Endothelial cell of umbilical vein (primary cell): ENCODE results near the gene NAPA. TPM values are rescaled to one million over a fixed set of nuclear protein-coding genes. Genes with fewer than 3 reads are reported as not detected.

Experiments
- BruUV-seq: library from RNA; stranded (reverse); fragments of 400-500 nt; replicated peaks from 2 replicates; lab custom pipeline; 2021; lab: Mats Ljungman, UMichigan
- CTCF ChIA-PET: fragments of 300-600, 350-600 bp; sonication (Branson Sonifier 250); formaldehyde crosslinking; loops from one replicate; lab custom pipeline; 2021; ENCODE audit warnings: antibody characterized with exemption, inconsistent platforms; lab: Charles Lee
- POLR2A ChIA-PET: fragments of 300-600, 350-600 bp; sonication (Branson Sonifier 250); formaldehyde crosslinking; loops from one replicate; lab custom pipeline; 2021; ENCODE audit warnings: antibody characterized with exemption, inconsistent platforms; lab: Charles Lee
- DNase-seq: peaks from one replicate; pipeline ENCODE4 v3.0.0-alpha.2; 2011; ENCODE audit warnings: low read depth, low spot score
- FAIRE-seq: peaks from 2 replicates; lab custom pipeline; 2011; peaks lifted over from hg19 to GRCh38; lab: Jason Lieb, UNC
- H2AFZ ChIP-seq: 2 replicates; pipeline ENCODE4 v1.6.0; 2012; ENCODE audit warnings: low read depth, low read length, control low read depth, inconsistent platforms
- H3K27ac ChIP-seq: 2 replicates; pipeline ENCODE4 v1.5.1; 2011; ENCODE audit warnings: low read depth, mild to moderate bottlenecking, control low read depth, low read length, moderate library complexity; ENCODE audit not compliant: insufficient read depth
- H3K27me3 ChIP-seq, 2 experiments: 2 replicates each; pipeline versions ENCODE4 v1.6.0 to v1.6.1; 2011; ENCODE audit warnings: low read length in 2 of 2, mixed read lengths in 1 of 2; ENCODE audit not compliant: control insufficient read depth in 2 of 2, insufficient read depth in 2 of 2
- H3K36me3 ChIP-seq, 2 experiments: 2 replicates in 1 of 2; 3 replicates in 1 of 2; pipeline ENCODE4 v1.5.1; 2011; ENCODE audit warnings: low read length in 2 of 2, mild to moderate bottlenecking in 1 of 2, moderate library complexity in 1 of 2; ENCODE audit not compliant: control insufficient read depth in 2 of 2, insufficient read depth in 2 of 2; ENCODE audit errors: extremely low read depth in 1 of 2
- H3K4me1 ChIP-seq: 3 replicates; pipeline ENCODE4 v1.5.1; 2011; ENCODE audit warnings: mild to moderate bottlenecking, low read length; ENCODE audit not compliant: control insufficient read depth, insufficient read depth; ENCODE audit errors: extremely low read depth
- H3K4me2 ChIP-seq: 2 replicates; pipeline ENCODE4 v1.6.1; 2011; ENCODE audit warnings: low read length, control low read depth, mixed read lengths; ENCODE audit not compliant: insufficient read depth
- H3K4me3 ChIP-seq, 3 experiments: fragments of 200-600 bp in 1 of 3; sonication (generic), shearing (Covaris generic) in 1 of 3; replicated peaks in 1 of 3; 2 replicates each; pipeline ENCODE4 v1.5.1; 2011 to 2016; ENCODE audit warnings: control low read depth in 3 of 3, low read length in 3 of 3, mild to moderate bottlenecking in 2 of 3, inconsistent platforms in 1 of 3, low read depth in 1 of 3, moderate library complexity in 1 of 3; ENCODE audit not compliant: insufficient read depth in 1 of 3
- H3K79me2 ChIP-seq: 2 replicates; pipeline ENCODE4 v1.6.0; 2012; ENCODE audit warnings: low read length, inconsistent platforms; ENCODE audit not compliant: control insufficient read depth, insufficient read depth
- H3K9ac ChIP-seq: replicated peaks from 2 replicates; pipeline ENCODE3; 2011; ENCODE audit warnings: low read length, control low read depth; ENCODE audit not compliant: insufficient read depth; ENCODE audit errors: extremely low read depth
- H3K9me1 ChIP-seq: replicated peaks from 3 replicates; pipeline ENCODE4 v1.6.0; 2011; ENCODE audit warnings: mild to moderate bottlenecking, low read length; ENCODE audit not compliant: control insufficient read depth, insufficient read depth; ENCODE audit errors: extremely low read depth
- H3K9me3 ChIP-seq: replicated peaks from 2 replicates; pipeline ENCODE4 v1.5.1; 2012; ENCODE audit warnings: low read length, inconsistent platforms; ENCODE audit not compliant: control insufficient read depth, insufficient read depth
- H4K20me1 ChIP-seq: replicated peaks from 2 replicates; pipeline ENCODE3; 2011; ENCODE audit warnings: mild to moderate bottlenecking, low read length; ENCODE audit not compliant: control insufficient read depth, insufficient read depth; ENCODE audit errors: extremely low read depth
- EZH2 ChIP-seq: IDR thresholded peaks from 2 replicates; pipeline ENCODE4 v1.6.1; 2012; ENCODE audit warnings: borderline replicate concordance, low read depth, mild to moderate bottlenecking, moderate library complexity, low read length, inconsistent platforms; ENCODE audit not compliant: severe bottlenecking
- FOS ChIP-seq: IDR thresholded peaks from 2 replicates; pipeline ENCODE4 v1.6.1; 2011; ENCODE audit warnings: mild to moderate bottlenecking, low read length, moderate library complexity, borderline replicate concordance; ENCODE audit not compliant: insufficient read depth
- GATA2 ChIP-seq: IDR thresholded peaks from 2 replicates; pipeline ENCODE4 v1.7.0; 2011; ENCODE audit warnings: low read depth, mild to moderate bottlenecking, moderate library complexity, mixed read lengths, low read length; ENCODE audit not compliant: insufficient read length, insufficient read depth
- POLR2A ChIP-seq: IDR thresholded peaks from 2 replicates; pipeline ENCODE4 v1.6.1; 2012; ENCODE audit warnings: low read depth, mild to moderate bottlenecking, control low read depth, low read length
- POLR2AphosphoS5 ChIP-seq: IDR thresholded peaks from 2 replicates; pipeline ENCODE4 v1.6.1; 2012; ENCODE audit warnings: low read depth, mild to moderate bottlenecking, control low read depth, low read length, moderate library complexity; ENCODE audit not compliant: insufficient read depth
- dilution Hi-C: fragments of 300-500 bp; cut with MboI; formaldehyde crosslinking; loops from one replicate; pipeline ENCODE4 v1.15.0; 2019; ENCODE audit warnings: low sequenced_read_pairs; ENCODE audit not compliant: extremely low pct_ligation_motif_present
- intact Hi-C: fragments of 100-400 bp; cut with micrococcal nuclease; formaldehyde crosslinking; loops from one replicate; pipeline ENCODE4 v1.10.0; 2022
- polyA plus RNA-seq, 4 experiments: library from polyadenylated mRNA; depleted of rRNA in 3 of 4; stranded (reverse) in 3 of 4; unstranded in 1 of 4; fragments of >200 nt; gene quantifications; 2 replicates each; pipeline versions ENCODE4 v1.2.1 to v1.2.3, GENCODE V29; 2011 to 2012; ENCODE audit warnings: missing spikeins in 1 of 4
- total RNA-seq: library from RNA; stranded (reverse); gene quantifications from 2 replicates; pipeline ENCODE4 v1.2.3, GENCODE V29; 2021
- TF ChIP-seq, protein P1 (sequence below), 2 donors: IDR thresholded peaks; 1 replicate in 1 of 2; 2 replicates in 1 of 2; pipeline ENCODE4 v1.5.1; 2011; ENCODE audit warnings: low read length in 2 of 2, mild to moderate bottlenecking in 2 of 2, moderate library complexity in 2 of 2, control low read depth in 1 of 2, inconsistent platforms in 1 of 2, low read depth in 1 of 2; ENCODE audit not compliant: insufficient read depth in 1 of 2; ENCODE audit errors: extremely low read depth in 1 of 2

The NAPA gene
- total and polyA plus RNA-seq, 2 donors (not counting 3 experiments of a cell fraction or from before 2014, with no cell fraction given), result 107 to 154 TPM

- no peak for FAIRE-seq
- H3K4me1 ChIP-seq, result no peaks in the 10 kb centered on the region
- H3K4me3 ChIP-seq, result no peak overlapping the region
- no peak overlapping the region for H2AFZ ChIP-seq
- no peak overlapping the region for H3K9ac ChIP-seq
- ChIA-PET CTCF (interaction anchor here (1.3 kb wide), 1 partner anchor 251 kb away, joined by 3 read pairs; no protein-coding TSS in a partner anchor), POLR2A (no interaction called here)
- H3K27ac ChIP-seq, result no peak overlapping the region
- DNase-seq, result no peak
- no peaks in the 10 kb centered on the region for H3K9me1 ChIP-seq
- dilution Hi-C loops (no loop called here), intact Hi-C loops (no loop called here)
- H3K36me3 ChIP-seq, result no peaks in the 10 kb centered on the region
- no peak overlapping the region for H3K4me2 ChIP-seq
- TF ChIP-seq EZH2 (peak; percentile 43), POLR2A (no peak), GATA2 (no peak), POLR2AphosphoS5 (no peak), FOS (no peak)
- TF ChIP-seq, protein P1, sequence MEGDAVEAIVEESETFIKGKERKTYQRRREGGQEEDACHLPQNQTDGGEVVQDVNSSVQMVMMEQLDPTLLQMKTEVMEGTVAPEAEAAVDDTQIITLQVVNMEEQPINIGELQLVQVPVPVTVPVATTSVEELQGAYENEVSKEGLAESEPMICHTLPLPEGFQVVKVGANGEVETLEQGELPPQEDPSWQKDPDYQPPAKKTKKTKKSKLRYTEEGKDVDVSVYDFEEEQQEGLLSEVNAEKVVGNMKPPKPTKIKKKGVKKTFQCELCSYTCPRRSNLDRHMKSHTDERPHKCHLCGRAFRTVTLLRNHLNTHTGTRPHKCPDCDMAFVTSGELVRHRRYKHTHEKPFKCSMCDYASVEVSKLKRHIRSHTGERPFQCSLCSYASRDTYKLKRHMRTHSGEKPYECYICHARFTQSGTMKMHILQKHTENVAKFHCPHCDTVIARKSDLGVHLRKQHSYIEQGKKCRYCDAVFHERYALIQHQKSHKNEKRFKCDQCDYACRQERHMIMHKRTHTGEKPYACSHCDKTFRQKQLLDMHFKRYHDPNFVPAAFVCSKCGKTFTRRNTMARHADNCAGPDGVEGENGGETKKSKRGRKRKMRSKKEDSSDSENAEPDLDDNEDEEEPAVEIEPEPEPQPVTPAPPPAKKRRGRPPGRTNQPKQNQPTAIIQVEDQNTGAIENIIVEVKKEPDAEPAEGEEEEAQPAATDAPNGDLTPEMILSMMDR (IDR thresholded peaks at IDR 0.05; ENCODE audit: extremely low read depth in 1 of 2, insufficient read depth in 1 of 2, low read depth in 1 of 2, low read length in 2 of 2), result no peak
- H3K27me3 ChIP-seq, result peaks cover 44% of the 10 kb centered on the region in 2 experiments
- no peaks in the 10 kb centered on the region for H3K9me3 ChIP-seq
- H4K20me1 ChIP-seq, result no peaks in the 10 kb centered on the region
- no peaks in the 10 kb centered on the region for H3K79me2 ChIP-seq
- BruUV-seq, result no TSS peak
These were observed 58.0 kb downstream of the NAPA start for GRCh38 chr19:47456721-47457474.
